Stimulated activated CD4-positive, alpha-beta T cell treated with anti-CD3 and anti-CD28 coated beads, TNF-alpha, amount 100 ng/mL, for 24 hours (primary cell): Measurements from ENCODE around the gene LRRC4C.

Source experiments
- DNase-seq, 3 experiments: peaks; one replicate each; pipeline ENCODE4 v3.0.0-alpha.2; 2020; ENCODE audit warnings: low read depth in 3 of 3

LRRC4C gene

DNA sequence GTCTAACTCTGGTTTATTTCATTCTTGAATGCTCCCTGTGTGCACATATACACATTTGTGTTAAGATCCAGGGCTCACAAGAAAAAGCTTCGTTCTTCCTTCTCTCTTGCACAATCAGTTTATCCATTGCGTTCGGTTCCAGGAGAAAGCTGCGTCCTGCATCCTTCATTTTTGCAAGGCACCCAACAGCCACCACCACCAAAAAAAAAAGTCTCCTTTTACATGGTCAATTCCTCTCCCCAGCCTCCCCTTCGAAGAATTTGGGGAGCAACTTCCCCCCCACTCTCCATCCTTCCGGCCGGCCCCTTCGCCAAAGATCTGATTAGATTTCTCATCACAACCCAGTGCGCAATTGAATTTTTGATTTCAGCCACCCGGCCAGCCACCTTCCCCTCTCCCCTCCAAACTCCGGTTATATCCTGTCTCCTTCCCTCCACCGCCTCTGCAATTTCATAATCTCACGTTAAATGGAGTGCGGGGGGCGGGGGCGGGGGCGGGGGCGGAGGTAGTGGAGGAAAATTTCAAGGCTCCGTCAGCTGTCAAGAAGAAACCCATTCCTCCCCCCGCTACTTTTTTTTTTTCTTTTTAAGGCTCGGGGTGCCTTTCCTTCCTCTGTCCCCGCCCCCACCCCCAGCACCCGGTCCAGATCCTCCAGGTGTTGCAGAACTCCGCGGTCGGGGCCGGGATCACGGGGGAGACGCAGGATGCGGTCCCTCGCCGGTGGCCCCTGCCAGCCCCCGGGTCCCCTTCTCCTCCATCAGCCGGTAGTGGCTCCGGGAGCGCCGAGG lies 1166.5 kb downstream of the LRRC4C start:
- no peak for DNase-seq

- no peak for DNase-seq
These were observed 1167.7 kb downstream of the LRRC4C start for GRCh38 chr11:40291741-40292140.

DNA sequence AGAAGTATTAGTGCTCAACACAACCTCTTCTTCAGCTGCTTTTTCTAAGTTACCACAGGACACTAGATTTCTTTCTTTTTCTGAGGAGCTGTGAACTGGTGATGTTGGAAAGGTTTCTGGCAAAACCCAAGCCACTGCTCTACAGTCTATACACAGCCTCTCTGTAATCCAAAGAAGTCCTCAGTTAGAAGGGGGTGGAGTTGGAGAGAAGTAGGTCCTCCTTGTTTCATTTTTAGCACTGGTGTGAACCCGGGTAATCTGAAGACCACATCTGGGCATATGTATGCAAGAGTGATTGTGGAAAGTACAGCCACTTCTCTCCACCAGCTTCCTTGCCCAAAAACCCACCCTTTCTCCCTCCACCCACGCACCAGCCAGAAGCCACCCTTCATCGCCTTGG lies 1168.1 kb downstream of the LRRC4C start:
- no peak for DNase-seq

GRCh38 chr11:40290171-40290631 lies 1169.3 kb downstream of the LRRC4C start:
- DNase-seq = no peak

DNA sequence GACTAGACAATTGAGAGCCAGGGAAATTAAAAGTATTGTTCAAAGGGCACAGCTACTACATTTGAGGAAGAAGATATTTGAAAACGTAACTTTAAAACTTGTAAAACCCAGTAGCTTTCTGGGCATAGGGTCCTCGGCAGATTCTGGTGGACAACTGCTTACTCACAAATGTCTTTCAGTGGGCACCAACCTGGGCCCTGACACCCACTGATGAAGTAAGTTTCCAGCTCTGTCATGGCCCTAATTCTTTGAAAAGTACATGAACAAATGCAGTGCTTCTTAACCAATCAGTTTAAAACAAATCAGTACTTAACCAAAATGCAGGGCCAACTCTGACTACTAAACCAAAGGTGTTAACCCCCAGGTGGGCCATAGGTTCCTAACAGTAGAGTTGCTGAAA lies 1170.1 kb downstream of the LRRC4C start:
- no peak for DNase-seq

GRCh38 chr11:40287916-40288803 lies 1171.3 kb downstream of the LRRC4C start:
- no peak for DNase-seq

GRCh38 chr11:40286137-40286536 lies 1173.3 kb downstream of the LRRC4C start:
- no peak for DNase-seq

DNA sequence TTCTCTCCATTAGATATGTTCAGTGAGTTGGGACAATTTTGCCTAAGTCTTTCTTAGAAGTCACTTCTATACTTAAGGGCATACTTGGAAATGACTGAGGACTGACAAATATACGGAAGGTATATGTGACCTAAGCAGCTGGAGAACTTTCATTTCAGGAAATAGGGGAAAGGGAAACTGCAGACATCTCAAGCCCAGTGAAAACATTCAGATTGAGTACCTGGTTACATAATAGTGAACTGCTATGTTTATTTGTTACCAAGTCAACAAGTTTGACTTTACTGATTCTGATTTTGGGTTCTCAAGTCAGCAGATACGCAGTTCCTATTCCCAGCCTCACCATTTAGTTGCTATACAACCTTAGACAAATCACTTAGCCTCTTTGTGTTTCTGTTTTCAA lies 1173.9 kb downstream of the LRRC4C start:
- no peak for DNase-seq

DNA sequence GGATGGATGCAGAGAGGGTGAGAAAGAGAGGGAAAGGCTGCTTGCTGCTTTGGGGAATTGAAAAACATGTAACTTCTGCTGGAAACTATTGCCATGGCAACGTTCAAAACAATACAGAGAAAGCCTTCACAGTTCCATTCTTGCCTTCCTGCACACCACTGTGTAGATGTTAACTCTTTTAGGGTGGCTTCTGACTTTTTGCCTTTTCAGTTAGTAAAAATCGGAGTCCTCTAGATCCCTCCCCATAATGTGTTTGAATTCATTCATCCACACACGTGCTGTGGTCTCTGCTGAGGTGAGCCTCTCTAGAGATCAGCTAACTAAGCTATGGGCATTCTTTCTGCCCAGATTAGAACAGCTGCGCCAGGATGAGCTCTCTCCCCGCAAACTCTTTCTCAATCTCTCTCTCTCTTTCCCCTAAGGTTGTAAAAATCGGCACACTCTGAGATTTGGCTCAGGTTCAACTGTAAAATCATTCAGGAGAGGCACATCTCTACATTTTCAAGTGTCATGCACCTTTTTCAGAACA lies 1178.3 kb downstream of the LRRC4C start:
- DNase-seq = no peak

DNA sequence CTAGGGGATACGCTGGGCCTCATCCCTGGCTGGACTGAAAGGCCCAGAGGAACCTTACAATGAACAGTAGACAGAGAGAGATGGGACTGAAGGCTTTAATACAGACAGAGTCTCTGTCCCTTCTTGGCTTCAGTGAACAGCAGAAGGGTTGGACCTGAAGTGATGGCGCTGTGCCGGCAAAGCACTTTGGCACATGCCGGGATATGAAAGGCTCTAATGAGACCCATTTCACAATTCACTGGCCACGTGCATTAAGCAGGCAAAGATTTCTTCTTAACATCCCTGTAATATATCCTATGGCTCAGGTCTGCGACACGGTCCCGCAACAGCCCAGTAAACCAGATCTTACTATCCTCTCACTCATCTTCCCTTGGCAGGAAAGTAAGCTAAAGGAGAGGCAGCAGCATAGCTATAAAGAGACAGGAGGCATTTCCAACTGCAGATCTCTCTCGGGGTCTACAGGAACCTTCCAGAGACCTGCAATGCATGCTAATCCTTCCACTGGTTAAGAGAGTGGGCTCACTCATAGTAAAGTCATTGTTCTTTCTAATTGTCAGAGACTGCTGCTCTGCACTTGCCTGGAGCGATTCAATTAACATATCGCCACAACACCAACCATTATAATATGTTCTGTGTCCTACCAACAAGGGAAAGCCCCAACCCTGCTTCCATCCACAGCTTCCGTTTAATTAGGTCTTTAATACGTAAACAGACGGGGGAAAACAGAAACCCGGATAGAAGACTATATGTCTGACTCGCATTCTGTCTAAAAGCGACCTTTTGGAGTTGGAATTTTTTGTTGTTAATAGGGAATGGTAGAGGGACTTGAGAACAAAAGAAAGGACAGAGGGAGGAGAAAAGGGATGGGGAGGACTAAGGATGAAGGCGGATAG lies 1179.0 kb downstream of the LRRC4C start:
- no peak for DNase-seq

GRCh38 chr11:40276960-40277359 lies 1182.5 kb downstream of the LRRC4C start:
- no peak for DNase-seq

- no peak for DNase-seq
These were observed 1185.4 kb downstream of the LRRC4C start for GRCh38 chr11:40274017-40274416.

DNA sequence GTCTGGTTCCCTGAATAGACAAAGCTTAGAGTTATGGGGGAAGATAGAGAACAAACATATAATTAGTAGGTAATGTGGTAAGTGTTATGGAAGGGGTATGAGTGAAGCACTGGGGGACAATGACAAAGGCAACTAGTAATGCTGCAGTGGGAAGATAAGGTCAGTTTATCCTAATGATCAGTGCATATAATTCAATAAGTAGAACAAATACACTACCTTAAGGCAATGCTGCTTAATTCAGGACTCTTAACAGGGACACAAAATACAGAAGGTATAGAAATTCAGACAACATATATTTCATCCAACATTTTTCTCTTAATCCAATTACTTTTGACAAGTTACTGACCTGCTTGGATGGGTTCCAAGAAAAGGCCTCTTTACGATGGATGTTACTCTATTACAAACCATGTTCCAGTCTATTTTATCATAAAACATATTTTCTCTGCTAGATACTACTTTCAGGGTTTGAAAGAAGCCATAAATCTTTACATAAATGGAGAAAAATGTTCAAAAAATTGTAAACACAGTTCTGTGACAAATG lies 1186.2 kb downstream of the LRRC4C start:
- DNase-seq = no peak

- no peak for DNase-seq
These were observed 1188.1 kb downstream of the LRRC4C start for GRCh38 chr11:40271361-40271760.

GRCh38 chr11:40269865-40270264 lies 1189.6 kb downstream of the LRRC4C start:
- DNase-seq = no peak

GRCh38 chr11:40268551-40268950 lies 1190.9 kb downstream of the LRRC4C start:
- DNase-seq = no peak

- DNase-seq = no peak
These were observed 1204.0 kb downstream of the LRRC4C start for GRCh38 chr11:40255457-40255856.

DNA sequence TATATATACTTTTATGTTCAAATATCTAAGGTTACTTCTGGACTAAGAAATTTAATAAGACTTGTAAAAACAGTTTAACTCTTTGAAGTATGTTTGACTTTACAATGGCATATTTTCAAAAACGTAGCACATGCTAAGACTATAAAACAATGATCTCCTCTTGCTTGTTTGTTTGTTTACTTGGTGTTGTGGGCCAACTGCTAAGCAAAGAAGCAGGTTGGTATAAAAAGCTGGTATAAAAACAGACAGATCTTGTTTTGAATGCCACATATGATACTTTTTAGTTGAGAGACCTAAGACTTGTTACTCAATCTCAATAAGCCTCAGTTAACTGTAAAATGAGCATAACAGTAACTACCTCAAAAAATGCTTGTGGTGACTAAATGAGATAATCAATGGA lies 1206.3 kb downstream of the LRRC4C start:
- DNase-seq = no peak

- no peak for DNase-seq
These were observed 1207.2 kb downstream of the LRRC4C start for GRCh38 chr11:40252236-40252635.

DNA sequence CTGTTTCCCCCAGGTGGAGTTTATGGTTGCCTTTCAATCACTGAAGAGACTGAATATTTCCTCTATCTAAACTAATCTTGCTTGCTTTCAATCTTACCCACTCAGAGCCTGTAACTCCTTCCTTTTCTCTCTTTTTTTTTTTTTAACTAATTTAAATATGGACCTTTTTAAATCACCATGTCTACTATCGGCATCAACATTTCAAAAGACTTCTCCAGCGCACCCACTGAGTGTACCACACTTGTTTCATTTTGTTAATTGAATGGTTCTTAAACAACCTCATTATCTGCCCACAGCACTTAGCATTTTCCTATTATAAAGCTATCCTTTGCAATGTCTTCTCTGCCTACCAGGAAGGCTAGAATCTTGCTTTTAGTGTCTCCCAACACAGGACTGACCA lies 1212.5 kb downstream of the LRRC4C start:
- DNase-seq = no peak

DNA sequence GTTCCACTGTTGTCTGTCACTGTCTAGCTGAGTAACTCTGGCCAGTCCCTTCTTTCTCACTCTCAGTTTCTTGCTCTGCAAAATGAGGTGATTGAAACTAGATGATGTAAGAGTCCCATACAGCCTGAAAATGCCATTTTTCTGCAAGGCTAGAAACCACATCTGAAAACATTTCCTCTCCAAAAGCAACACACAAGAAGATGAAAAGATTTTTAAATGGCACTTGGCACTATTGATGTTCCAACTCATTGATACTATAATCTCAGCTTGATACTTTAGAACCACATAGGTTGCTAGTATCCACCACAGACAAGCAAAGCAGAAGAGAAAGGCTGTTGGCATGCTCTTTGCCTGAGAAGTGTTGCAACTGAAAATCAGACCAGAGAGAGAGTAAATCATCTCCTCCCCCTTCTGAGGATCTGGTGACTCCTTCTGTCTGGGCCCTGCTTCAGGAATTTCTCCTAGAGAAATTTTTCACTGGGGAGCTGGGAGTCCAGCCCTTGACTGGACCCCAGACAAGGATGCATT lies 1217.9 kb downstream of the LRRC4C start:
- no peak for DNase-seq
